ENCODE results near the gene SLC13A5. TPM values are rescaled to one million over a fixed set of nuclear protein-coding genes. Genes with fewer than 3 reads are reported as not detected.

The SLC13A5 gene
- total RNA-seq, 1 experiment from 2014 or later = 0.92 TPM

GRCh38 chr17:6690641-6691040 is 22.5 kb downstream of the SLC13A5 start:
- Histone ChIP-seq H3K79me2 (ENCODE audit: low read depth) (no peaks in the 10 kb centered on the region), H3K4me2 (no peak overlapping the region), H3K27ac (no peak overlapping the region), H2AFZ (no peak overlapping the region), H3K9me2 (ENCODE audit: insufficient read depth) (no peaks in the 10 kb centered on the region), H4K20me1 (ENCODE audit: insufficient read depth) (no peaks in the 10 kb centered on the region), H3F3A (ENCODE audit: insufficient read depth, low read depth) (no peaks in the 10 kb centered on the region), H3K4me3 (no peak overlapping the region), H3K4me1 (replicated peaks; ENCODE audit: insufficient read depth) (no peaks in the 10 kb centered on the region), H3K27me3 (ENCODE audit: insufficient read depth, low read depth) (peaks cover 12% of the 10 kb centered on the region; the same call in 1 of the 2 replicates), H3K9me3 (ENCODE audit: insufficient read depth, low read depth) (no peaks in the 10 kb centered on the region), H3K36me3 (ENCODE audit: low read depth) (no peaks in the 10 kb centered on the region)
- CTCF ChIA-PET = no interaction called here
- no peak for DNase-seq
- BruUV-seq (replicated peaks) = no TSS peak
- intact Hi-C loops (cut with micrococcal nuclease; ENCODE audit: unreplicated experiment) = no loop called here
- POLR2A ChIA-PET (ENCODE audit: unreplicated experiment) = no interaction called here
- TF ChIP-seq, protein P1, sequence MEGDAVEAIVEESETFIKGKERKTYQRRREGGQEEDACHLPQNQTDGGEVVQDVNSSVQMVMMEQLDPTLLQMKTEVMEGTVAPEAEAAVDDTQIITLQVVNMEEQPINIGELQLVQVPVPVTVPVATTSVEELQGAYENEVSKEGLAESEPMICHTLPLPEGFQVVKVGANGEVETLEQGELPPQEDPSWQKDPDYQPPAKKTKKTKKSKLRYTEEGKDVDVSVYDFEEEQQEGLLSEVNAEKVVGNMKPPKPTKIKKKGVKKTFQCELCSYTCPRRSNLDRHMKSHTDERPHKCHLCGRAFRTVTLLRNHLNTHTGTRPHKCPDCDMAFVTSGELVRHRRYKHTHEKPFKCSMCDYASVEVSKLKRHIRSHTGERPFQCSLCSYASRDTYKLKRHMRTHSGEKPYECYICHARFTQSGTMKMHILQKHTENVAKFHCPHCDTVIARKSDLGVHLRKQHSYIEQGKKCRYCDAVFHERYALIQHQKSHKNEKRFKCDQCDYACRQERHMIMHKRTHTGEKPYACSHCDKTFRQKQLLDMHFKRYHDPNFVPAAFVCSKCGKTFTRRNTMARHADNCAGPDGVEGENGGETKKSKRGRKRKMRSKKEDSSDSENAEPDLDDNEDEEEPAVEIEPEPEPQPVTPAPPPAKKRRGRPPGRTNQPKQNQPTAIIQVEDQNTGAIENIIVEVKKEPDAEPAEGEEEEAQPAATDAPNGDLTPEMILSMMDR (conservative IDR thresholded peaks at IDR 0.05) = no peak
- TF ChIP-seq EZH2 (IDR thresholded peaks at IDR 0.05; ENCODE audit: low read depth) = no peak

DNA sequence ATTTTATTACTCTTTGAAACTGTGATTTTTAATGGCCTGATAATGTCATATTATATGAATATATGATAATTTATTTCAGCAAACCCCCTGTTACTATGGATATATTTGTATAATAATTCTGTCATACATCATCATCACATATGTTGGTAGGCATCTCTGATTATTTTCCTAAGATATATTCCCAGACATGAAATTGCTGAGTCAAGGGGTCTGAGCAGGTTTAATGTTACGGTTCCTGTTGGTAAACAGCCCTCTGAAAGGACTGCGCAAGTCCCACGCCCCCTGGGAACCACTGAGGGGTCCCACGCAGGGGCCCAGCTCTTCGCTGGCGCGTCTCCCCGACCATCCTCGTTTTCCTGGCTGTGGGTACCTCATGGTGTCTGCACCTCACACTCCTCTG is 24.2 kb downstream of the SLC13A5 start:
- ChIA-PET CTCF (interaction anchor here (0.6 kb wide), 1 partner anchor 17 kb away, joined by 3 read pairs; no protein-coding TSS in a partner anchor), POLR2A (ENCODE audit: unreplicated experiment) (no interaction called here)
- intact Hi-C loops (cut with micrococcal nuclease; ENCODE audit: unreplicated experiment) = no loop called here
- Histone ChIP-seq H3K27ac (no peak overlapping the region), H3K36me3 (ENCODE audit: low read depth) (no peaks in the 10 kb centered on the region), H3F3A (ENCODE audit: insufficient read depth, low read depth) (no peaks in the 10 kb centered on the region), H3K27me3 (ENCODE audit: insufficient read depth, low read depth) (0 out of 2 replicates have a peak, but pooled peaks cover 5% of the 10 kb centered on the region), H4K20me1 (ENCODE audit: insufficient read depth) (no peaks in the 10 kb centered on the region), H3K4me3 (no peak overlapping the region), H3K4me2 (no peak overlapping the region), H3K4me1 (replicated peaks; ENCODE audit: insufficient read depth) (no peaks in the 10 kb centered on the region), H3K9me3 (ENCODE audit: insufficient read depth, low read depth) (no peaks in the 10 kb centered on the region), H3K79me2 (ENCODE audit: low read depth) (no peaks in the 10 kb centered on the region), H3K9me2 (ENCODE audit: insufficient read depth) (no peaks in the 10 kb centered on the region), H2AFZ (no peak overlapping the region)
- no peak for DNase-seq
- TF ChIP-seq EZH2 (IDR thresholded peaks at IDR 0.05; ENCODE audit: low read depth) = no peak
- TF ChIP-seq, protein P1 (conservative IDR thresholded peaks at IDR 0.05) = no peak
- no TSS peak for BruUV-seq (replicated peaks)

GRCh38 chr17:6686026-6686425 is 27.1 kb downstream of the SLC13A5 start:
- H2AFZ ChIP-seq = no peak overlapping the region
- BruUV-seq (replicated peaks) = no TSS peak
- H3K79me2 ChIP-seq (ENCODE audit: low read depth) = no peaks in the 10 kb centered on the region
- peak in 1 of 2 experiments; percentile 5 for DNase-seq
- no peak for TF ChIP-seq EZH2 (IDR thresholded peaks at IDR 0.05; ENCODE audit: low read depth)
- TF ChIP-seq, protein P1 (conservative IDR thresholded peaks at IDR 0.05) = no peak
- no peaks in the 10 kb centered on the region for H3K36me3 ChIP-seq (ENCODE audit: low read depth)
- H3K4me3 ChIP-seq = no peak overlapping the region
- H3K4me2 ChIP-seq = no peak overlapping the region
- no peaks in the 10 kb centered on the region for H3K9me2 ChIP-seq (ENCODE audit: insufficient read depth)
- no peaks in the 10 kb centered on the region for H3K27me3 ChIP-seq (ENCODE audit: insufficient read depth, low read depth)
- no peaks in the 10 kb centered on the region for H3K4me1 ChIP-seq (replicated peaks; ENCODE audit: insufficient read depth)
- ChIA-PET CTCF (no interaction called here), POLR2A (ENCODE audit: unreplicated experiment) (no interaction called here)
- no peaks in the 10 kb centered on the region for H4K20me1 ChIP-seq (ENCODE audit: insufficient read depth)
- H3F3A ChIP-seq (ENCODE audit: insufficient read depth, low read depth) = no peaks in the 10 kb centered on the region
- intact Hi-C loops (cut with micrococcal nuclease; ENCODE audit: unreplicated experiment) = no loop called here
- H3K9me3 ChIP-seq (ENCODE audit: insufficient read depth, low read depth) = no peaks in the 10 kb centered on the region
- no peak overlapping the region for H3K27ac ChIP-seq
